K562 (cell line): ENCODE data around the gene C1QTNF5. TPM values are rescaled to one million over a fixed set of nuclear protein-coding genes. Genes with fewer than 3 reads are reported as not detected.

ENCODE experiments used
- ATF7 ChIP-seq: fragments of 450-650 bp; IDR thresholded peaks from 2 replicates; pipeline ENCODE4 v1.7.1; 2014; ENCODE audit warnings: mild to moderate bottlenecking, moderate library complexity
- BCLAF1 ChIP-seq, 2 experiments: fragments of 450-650 bp in 1 of 2; IDR thresholded peaks; 2 replicates each; pipeline ENCODE4 v1.6.1; 2011 to 2017; ENCODE audit warnings: low read depth in 2 of 2, antibody characterized with exemption in 1 of 2, borderline replicate concordance in 1 of 2, low read length in 1 of 2, mild to moderate bottlenecking in 1 of 2, mixed read lengths in 1 of 2; ENCODE audit not compliant: control insufficient read depth in 1 of 2
- DIDO1 ChIP-seq: fragments of 450-650 bp; IDR thresholded peaks from 2 replicates; pipeline ENCODE4 v1.6.1; 2016; ENCODE audit warnings: low read depth, missing biosample characterization, missing genetic modification characterization
- FOXK1 ChIP-seq: sonication (generic); formaldehyde crosslinking; IDR thresholded peaks from 2 replicates; pipeline ENCODE4 v1.8.0; 2022; ENCODE audit warnings: missing genetic modification reagents, mild to moderate bottlenecking, borderline replicate concordance
- PBX2 ChIP-seq, 2 experiments: IDR thresholded peaks in 1 of 2; conservative IDR thresholded peaks in 1 of 2; 2 replicates each; pipeline ENCODE4 v1.6.1; 2016; ENCODE audit warnings: low read depth in 2 of 2, mild to moderate bottlenecking in 1 of 2, missing compliant biosample characterization in 1 of 2, missing genetic modification characterization in 1 of 2, moderate library complexity in 1 of 2
- PCBP2 ChIP-seq: fragments of 200-400 bp; formaldehyde crosslinking; IDR thresholded peaks from 2 replicates; pipeline ENCODE4 v1.6.1; 2018; ENCODE audit warnings: low read length, low read depth, mild to moderate bottlenecking, moderate library complexity; ENCODE audit not compliant: poor library complexity, severe bottlenecking
- POLR2A ChIP-seq: fragments of 450-650 bp; conservative IDR thresholded peaks from 2 replicates; pipeline ENCODE4 v1.6.1; 2016
- RHOXF2B ChIP-seq: fragments of 250-450 bp; sonication (Bioruptor Pico); conservative IDR thresholded peaks from 2 replicates; pipeline ENCODE4 v1.5.1; 2021
- SLC30A9 ChIP-seq: fragments of 250-450 bp; sonication (Bioruptor Pico); IDR thresholded peaks from 2 replicates; pipeline ENCODE4 v1.8.0; 2022; ENCODE audit warnings: mild to moderate bottlenecking, moderate library complexity
- SMARCA5 ChIP-seq: fragments of 450-650 bp; IDR thresholded peaks from 2 replicates; pipeline ENCODE4 v1.6.1; 2016
- TGIF2 ChIP-seq: sonication (generic); formaldehyde crosslinking; IDR thresholded peaks from 2 replicates; pipeline ENCODE4 v1.8.1; 2022; ENCODE audit warnings: mild to moderate bottlenecking, missing genetic modification reagents, moderate library complexity
- ZFP91 ChIP-seq: sonication (generic); formaldehyde crosslinking; IDR thresholded peaks from 2 replicates; pipeline ENCODE4 v1.8.0; 2022; ENCODE audit warnings: mild to moderate bottlenecking, missing genetic modification reagents
- ZNF184 ChIP-seq: sonication (generic); formaldehyde crosslinking; IDR thresholded peaks from 2 replicates; pipeline ENCODE4 v1.5.0; 2020; ENCODE audit warnings: missing genetic modification reagents
- ZNF584 ChIP-seq: fragments of 200-800 bp; sonication (Bioruptor generic); IDR thresholded peaks from 2 replicates; pipeline ENCODE4 v1.6.1; 2016; ENCODE audit warnings: low read depth, mild to moderate bottlenecking, missing genetic modification characterization, missing compliant biosample characterization
- ZNF75A ChIP-seq: fragments of 450-650 bp; formaldehyde crosslinking; IDR thresholded peaks from 2 replicates; pipeline ENCODE4 v1.4.0; 2020; ENCODE audit warnings: mild to moderate bottlenecking
- ZZZ3 ChIP-seq: fragments of 450-650 bp; IDR thresholded peaks from 2 replicates; pipeline ENCODE4 v1.6.1; 2016; ENCODE audit warnings: antibody characterized with exemption, mild to moderate bottlenecking, moderate library complexity
- polyA plus RNA-seq, 8 experiments: library from polyadenylated mRNA; depleted of rRNA in 4 of 8; stranded (reverse) in 5 of 8; unstranded in 3 of 8; fragments of >200 nt; fragmentation: Nextera tagmentation in 2 of 8; fragmentation: Illumina TruSeq in 1 of 8; extraction: Ambion mirVana in 2 of 8; extraction: Trizol in 1 of 8; gene quantifications; 2 replicates each; pipeline versions ENCODE4 v1.2.1 to v1.2.3, GENCODE V29; 2011 to 2014; ENCODE audit warnings: inconsistent platforms in 1 of 8, missing spikeins in 1 of 8
- total RNA-seq, 7 experiments: library from RNA; depleted of rRNA in 6 of 7; stranded (reverse); fragments of >200 nt in 6 of 7; fragmentation: Illumina TruSeq in 2 of 7; extraction: Trizol in 2 of 7; gene quantifications; 2 replicates each; pipeline versions ENCODE4 v1.2.1 to v1.2.3, GENCODE V29; 2011 to 2021; ENCODE audit warnings: low replicate concordance in 1 of 7
- TF ChIP-seq, protein P1 (sequence below): sonication (generic); formaldehyde crosslinking; IDR thresholded peaks from 2 replicates; pipeline ENCODE4 v1.8.1; 2023; ENCODE audit warnings: mild to moderate bottlenecking, missing genetic modification reagents

The C1QTNF5 gene
- total and polyA plus RNA-seq, 9 of the 15 experiments (the other 6 are each of a cell fraction or from before 2014, with no cell fraction given), result 0.07 to 0.76 (median 0.24) TPM; not detected in 1

- TF ChIP-seq PCBP2 (no peak), BCLAF1 (IDR thresholded peaks at IDR 0.05; ENCODE audit: borderline replicate concordance in 1 of 2, control insufficient read depth in 1 of 2, low read depth in 2 of 2, low read length in 1 of 2) (no peak; a peak in 1 of 4 replicates), PBX2 (CRISPR knock-in tag; IDR thresholded peaks at IDR 0.05; ENCODE audit: low read depth) (no peak), PBX2 (tag; conservative IDR thresholded peaks at IDR 0.05; ENCODE audit: low read depth) (no peak), SMARCA5 (no peak), ZFP91 (CRISPR knock-in tag) (no peak), ZZZ3 (no peak), ZNF184 (CRISPR knock-in tag) (no peak), ZNF584 (CRISPR knock-in tag) (no peak), TGIF2 (CRISPR knock-in tag) (no peak), ZNF75A (no peak), RHOXF2B (CRISPR knock-in tag) (no peak), POLR2A (no peak), DIDO1 (tag) (no peak), ATF7 (peak; percentile 58), SLC30A9 (CRISPR knock-in tag) (no peak), FOXK1 (CRISPR knock-in tag) (no peak)
- TF ChIP-seq, protein P1, sequence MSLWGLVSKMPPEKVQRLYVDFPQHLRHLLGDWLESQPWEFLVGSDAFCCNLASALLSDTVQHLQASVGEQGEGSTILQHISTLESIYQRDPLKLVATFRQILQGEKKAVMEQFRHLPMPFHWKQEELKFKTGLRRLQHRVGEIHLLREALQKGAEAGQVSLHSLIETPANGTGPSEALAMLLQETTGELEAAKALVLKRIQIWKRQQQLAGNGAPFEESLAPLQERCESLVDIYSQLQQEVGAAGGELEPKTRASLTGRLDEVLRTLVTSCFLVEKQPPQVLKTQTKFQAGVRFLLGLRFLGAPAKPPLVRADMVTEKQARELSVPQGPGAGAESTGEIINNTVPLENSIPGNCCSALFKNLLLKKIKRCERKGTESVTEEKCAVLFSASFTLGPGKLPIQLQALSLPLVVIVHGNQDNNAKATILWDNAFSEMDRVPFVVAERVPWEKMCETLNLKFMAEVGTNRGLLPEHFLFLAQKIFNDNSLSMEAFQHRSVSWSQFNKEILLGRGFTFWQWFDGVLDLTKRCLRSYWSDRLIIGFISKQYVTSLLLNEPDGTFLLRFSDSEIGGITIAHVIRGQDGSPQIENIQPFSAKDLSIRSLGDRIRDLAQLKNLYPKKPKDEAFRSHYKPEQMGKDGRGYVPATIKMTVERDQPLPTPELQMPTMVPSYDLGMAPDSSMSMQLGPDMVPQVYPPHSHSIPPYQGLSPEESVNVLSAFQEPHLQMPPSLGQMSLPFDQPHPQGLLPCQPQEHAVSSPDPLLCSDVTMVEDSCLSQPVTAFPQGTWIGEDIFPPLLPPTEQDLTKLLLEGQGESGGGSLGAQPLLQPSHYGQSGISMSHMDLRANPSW, result no peak
Measured at GRCh38 chr11:119339589-119340334, 921 bp downstream of the C1QTNF5 start (continued).
